PFSK-1 (cell line): Measurements from ENCODE around the gene SFRP5.

Experiments used
- FOXP2 ChIP-seq: optimal IDR thresholded peaks from 2 replicates; pipeline ENCODE3; 2011; ENCODE audit warnings: borderline replicate concordance, control low read depth, inconsistent platforms; ENCODE audit not compliant: insufficient read depth; ENCODE audit errors: extremely low read length, extremely low read depth
- POLR2AphosphoS5 ChIP-seq: IDR thresholded peaks from 2 replicates; pipeline ENCODE4 v1.6.1; 2012; ENCODE audit warnings: low read depth, mild to moderate bottlenecking, control low read depth, low read length, moderate library complexity
- SIN3A ChIP-seq: IDR thresholded peaks from 2 replicates; pipeline ENCODE4 v1.6.1; 2012; ENCODE audit warnings: mild to moderate bottlenecking, low read length, moderate library complexity, borderline replicate concordance; ENCODE audit not compliant: insufficient read depth

DNA sequence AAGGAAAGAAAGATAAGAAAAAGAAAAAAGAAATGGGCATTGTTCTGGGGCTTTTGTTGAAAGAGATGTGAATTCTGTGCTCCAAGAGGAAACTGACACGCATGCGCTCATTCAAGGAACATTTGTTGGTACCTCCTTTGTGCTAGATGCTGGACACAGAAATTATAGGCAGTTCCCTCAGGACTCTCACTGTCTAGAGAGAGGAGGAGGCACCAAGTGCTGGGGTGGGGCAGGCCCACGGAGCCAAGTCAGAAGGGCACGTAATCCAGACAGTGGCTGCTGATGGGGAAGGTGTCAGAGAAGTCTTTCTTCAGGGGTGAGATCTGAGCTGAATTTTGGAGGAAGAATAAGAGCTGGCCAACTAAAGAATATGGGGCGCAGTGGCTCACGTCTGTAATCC lies 37.8 kb downstream of the SFRP5 start:
- TF ChIP-seq SIN3A = no peak
- no peak for TF ChIP-seq POLR2AphosphoS5
- no peak for TF ChIP-seq FOXP2
